Heart left ventricle (tissue), 16 donors: ENCODE results near the gene PTPRK. TPM values are rescaled to one million over a fixed set of nuclear protein-coding genes. Genes with fewer than 3 reads are reported as not detected.

Experiments
- ATAC-seq, 4 donors: fragments of 200-7000 bp; cut with Tn5 transposase; one replicate each; pipeline ENCODE4 v1.9.1; 2020 to 2022; ENCODE audit warnings: moderate library complexity in 4 of 4, mild to moderate bottlenecking in 3 of 4, moderate number of reproducible peaks in 1 of 4
- DNase-seq, 5 donors: peaks; one replicate each; pipeline ENCODE4 v3.0.0-alpha.2; 2020
- H3K27ac ChIP-seq, 12 donors: fragments of 200-600 bp; sonication (generic) in 4 of 12; one replicate each; pipeline versions ENCODE4 v1.5.0 to v1.8.0; 2016 to 2022; ENCODE audit warnings: mild to moderate bottlenecking in 2 of 12
- H3K27me3 ChIP-seq, 9 donors: fragments of 200-600 bp; sonication (generic) in 2 of 9; one replicate each; pipeline versions ENCODE4 v1.5.1 to v1.8.0; 2016 to 2022; ENCODE audit warnings: mild to moderate bottlenecking in 3 of 9
- H3K36me3 ChIP-seq, 9 donors: fragments of 200-600 bp; sonication (generic) in 2 of 9; one replicate each; pipeline versions ENCODE4 v1.5.0 to v1.8.0; 2018 to 2022; ENCODE audit warnings: mild to moderate bottlenecking in 2 of 9
- H3K4me1 ChIP-seq, 12 donors: fragments of 200-600 bp; sonication (generic) in 4 of 12; one replicate each; pipeline versions ENCODE4 v1.5.0 to v1.8.0; 2016 to 2022; ENCODE audit warnings: mild to moderate bottlenecking in 3 of 12
- H3K4me3 ChIP-seq, 12 donors: fragments of 200-600 bp; sonication (generic) in 4 of 12; one replicate each; pipeline versions ENCODE4 v1.5.0 to v1.8.0; 2017 to 2022; ENCODE audit warnings: mild to moderate bottlenecking in 9 of 12, moderate library complexity in 4 of 12
- H3K9me3 ChIP-seq, 12 donors: fragments of 200-600 bp; sonication (generic) in 4 of 12; one replicate each; pipeline versions ENCODE4 v1.5.0 to v1.8.0; 2016 to 2022; ENCODE audit warnings: mild to moderate bottlenecking in 1 of 12
- CTCF ChIP-seq, 12 donors: fragments of 200-600 bp; sonication (generic) in 4 of 12; IDR thresholded peaks; one replicate each; pipeline versions ENCODE4 v1.5.0 to v1.8.0; 2018 to 2022; ENCODE audit warnings: antibody characterized with exemption in 12 of 12, mild to moderate bottlenecking in 5 of 12
- POLR2A ChIP-seq, 2 donors: fragments of 450-650 bp; IDR thresholded peaks; one replicate each; pipeline ENCODE4 v1.6.1; 2017; ENCODE audit warnings: antibody characterized with exemption in 2 of 2, mild to moderate bottlenecking in 2 of 2, moderate library complexity in 2 of 2
- WGBS, 4 donors: extraction: QIAGEN DNeasy Blood & Tissue Kit in 2 of 4; methylation state at CpG; one replicate each; pipeline versions ENCODE4 v1.1.5 to v1.1.7; 2013 to 2018; 5-methylcytosine and 5-hydroxymethylcytosine counted together
- intact Hi-C, 10 donors: fragments of 100-400 bp; cut with DNase I; formaldehyde crosslinking; loops; one replicate each; pipeline versions ENCODE4 v1.11.1 to v1.14.2; 2022
- polyA plus RNA-seq, 2 donors: library from polyadenylated mRNA; stranded (reverse); fragments of 200-250 nt; gene quantifications; one replicate each; pipeline ENCODE4 v1.2.3, GENCODE V29; 2013
- total RNA-seq, 9 donors: library from RNA; depleted of rRNA in 2 of 9; stranded (reverse); fragments of >200 nt in 2 of 9; fragmentation: NEBNext Ultra II Directional in 3 of 9; extraction: Animal tissue kit (Norgen Biotek cat#: 25700) in 3 of 9; gene quantifications; one replicate each; pipeline versions ENCODE4 v1.1.0 to v1.2.4, GENCODE V29; 2016 to 2023
- donor health status: ischemic (EF 13 %, LVEDD 7.1; RV severe dilation, severe dysfunction).
- donor health status: healthy with polysubstance abuse.
- donor health status: DM: no; HTN: yes; CAD: no.
- donor health status: DM: no; HTN: no; CAD: no.
- donor health status: ischemic (EF 25% LVEDD 6.9; RV normal size, moderate dysfunction).
- donor health status: ischemic (EF 25% LVEDD 5.7; RV mildly dilated, moderate dysfunction).
- donor health status: healthy.
- donor health status: DM: yes; HTN: yes; CAD: no.
- donor health status: ischemic (EF 35%, LVEDD 5.7; RV mildly dilated, moderate dysfunction).
- donor health status: nonischemic (EF 11% LVEDD 7.7; RV severe dilation, severe dysfunction).
- donor health status: DM: yes; HTN: yes; CAD: no.
- donor health status: PGD.
- donor health status: ischemic (EF 29% LVEDD 5.4; RV normal size, mild dysfunction).
- donor health status: nonischemic (EF 23%, LVEDD 6.1; RV moderate dilation, normal function).

The PTPRK gene
- total and polyA plus RNA-seq, 11 donors: 5.4 to 50.8 (median 38.5) TPM

- Histone ChIP-seq H3K9me3 (no peaks in the 10 kb centered on the region), H3K4me3 (no peak overlapping the region), H3K4me1 (peaks cover 0 to 59% (median 16%) of the 10 kb centered on the region in 12 donors), H3K27me3 (no peaks in the 10 kb centered on the region), H3K27ac (no peak overlapping the region), H3K36me3 (no peaks in the 10 kb centered on the region)
- DNase-seq: no peak
- ATAC-seq: peak in 1 of 4 donors; percentile 60
- 91 to 93% (median 92%) methylated on average over 15 of the region's 15 CpGs for WGBS, 4 donors
- intact Hi-C loops: no loop called here
- no peak for TF ChIP-seq POLR2A (IDR thresholded peaks at IDR 0.05)
Observed at GRCh38 chr6:128508588-128509296, 11.7 kb downstream of the PTPRK start.

DNA sequence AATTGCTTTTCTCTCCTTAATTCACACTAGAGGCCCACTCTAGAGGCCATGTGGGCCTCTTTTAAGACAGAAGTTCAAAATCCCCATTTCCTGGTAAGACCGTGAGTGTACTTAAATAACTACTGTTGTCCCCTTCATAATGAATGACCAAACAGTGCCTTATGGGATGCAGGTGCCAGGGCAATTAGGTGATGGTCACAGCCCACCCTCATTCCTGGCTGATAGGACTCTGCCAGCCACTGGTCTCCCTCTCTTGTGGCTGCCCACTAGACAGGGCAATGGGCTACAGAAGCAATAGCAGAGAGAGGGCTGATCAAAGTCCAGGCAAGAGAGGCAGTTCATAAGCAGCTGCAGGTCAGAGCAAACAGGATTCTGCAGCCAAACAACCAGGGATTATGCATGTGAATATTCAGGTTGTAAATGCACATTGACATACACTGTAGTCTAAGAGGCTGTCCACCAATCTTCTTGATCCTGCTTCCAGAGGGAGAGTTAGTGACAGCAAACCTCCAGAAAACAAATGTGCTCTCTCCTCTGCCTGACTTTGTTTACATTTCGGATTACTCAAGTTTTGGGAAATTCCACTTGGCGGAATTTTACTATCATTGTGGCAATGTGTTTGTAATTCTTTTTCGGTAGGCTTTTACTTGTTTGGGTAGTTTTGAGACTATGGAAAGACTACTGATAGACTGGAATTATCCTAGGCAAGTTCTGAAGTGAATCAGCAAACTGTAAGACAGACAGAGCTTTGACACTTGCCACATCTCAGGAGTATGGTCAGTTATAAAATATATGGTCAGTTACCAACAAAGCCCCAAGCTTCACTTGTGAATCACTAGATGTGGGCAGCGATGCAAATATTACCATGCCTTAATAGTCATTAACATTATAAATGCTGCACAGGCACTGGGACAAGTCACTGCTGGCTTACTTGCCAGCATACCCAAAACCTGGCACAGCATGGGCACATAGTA, 12.8 kb downstream of the PTPRK start:
- H3K36me3 ChIP-seq: no peaks in the 10 kb centered on the region
- intact Hi-C loops: no loop called here
- H3K27ac ChIP-seq: no peak overlapping the region
- no peak for TF ChIP-seq CTCF (IDR thresholded peaks at IDR 0.05)
- TF ChIP-seq POLR2A (IDR thresholded peaks at IDR 0.05): no peak
- no peaks in the 10 kb centered on the region for H3K27me3 ChIP-seq
- H3K4me3 ChIP-seq: no peak overlapping the region
- ATAC-seq (peak in 1 of 4 donors; percentile 24), DNase-seq (no peak)
- WGBS, 4 donors: 86 to 95% (median 92%) methylated on average over 5 of the region's 5 CpGs
- peaks cover 0 to 51% (median 15%) of the 10 kb centered on the region in 12 donors for H3K4me1 ChIP-seq
- H3K9me3 ChIP-seq: no peaks in the 10 kb centered on the region

DNA sequence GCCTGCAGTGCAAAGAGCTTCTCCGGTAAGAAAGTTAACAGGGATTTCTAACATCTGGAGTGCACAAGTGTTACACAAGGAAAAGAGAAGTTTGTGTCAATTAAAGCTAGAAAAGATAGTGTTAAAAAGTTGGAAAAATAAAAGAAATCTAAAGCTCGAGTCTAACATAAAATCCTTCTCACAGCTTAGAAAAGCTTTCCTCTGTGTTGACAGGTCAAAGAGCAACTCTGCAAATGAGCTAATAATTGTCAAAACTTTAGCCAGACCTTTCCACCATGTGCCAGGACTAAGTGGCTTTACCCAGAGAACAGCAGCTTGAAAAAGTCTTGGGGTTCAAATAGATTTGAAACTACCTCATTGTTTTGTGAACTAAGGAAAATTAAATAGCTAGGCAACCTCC, 14.8 kb downstream of the PTPRK start:
- Histone ChIP-seq H3K36me3 (no peaks in the 10 kb centered on the region), H3K4me3 (no peak overlapping the region), H3K27ac (no peak overlapping the region), H3K4me1 (peaks cover 0 to 44% (median 13%) of the 10 kb centered on the region in 12 donors), H3K27me3 (no peaks in the 10 kb centered on the region), H3K9me3 (no peaks in the 10 kb centered on the region)
- ATAC-seq (no peak), DNase-seq (no peak)
- TF ChIP-seq POLR2A (IDR thresholded peaks at IDR 0.05): no peak
- intact Hi-C loops: no loop called here
- 53 to 61% (median 56%) methylated on average over 2 of the region's 2 CpGs for WGBS, 4 donors

DNA sequence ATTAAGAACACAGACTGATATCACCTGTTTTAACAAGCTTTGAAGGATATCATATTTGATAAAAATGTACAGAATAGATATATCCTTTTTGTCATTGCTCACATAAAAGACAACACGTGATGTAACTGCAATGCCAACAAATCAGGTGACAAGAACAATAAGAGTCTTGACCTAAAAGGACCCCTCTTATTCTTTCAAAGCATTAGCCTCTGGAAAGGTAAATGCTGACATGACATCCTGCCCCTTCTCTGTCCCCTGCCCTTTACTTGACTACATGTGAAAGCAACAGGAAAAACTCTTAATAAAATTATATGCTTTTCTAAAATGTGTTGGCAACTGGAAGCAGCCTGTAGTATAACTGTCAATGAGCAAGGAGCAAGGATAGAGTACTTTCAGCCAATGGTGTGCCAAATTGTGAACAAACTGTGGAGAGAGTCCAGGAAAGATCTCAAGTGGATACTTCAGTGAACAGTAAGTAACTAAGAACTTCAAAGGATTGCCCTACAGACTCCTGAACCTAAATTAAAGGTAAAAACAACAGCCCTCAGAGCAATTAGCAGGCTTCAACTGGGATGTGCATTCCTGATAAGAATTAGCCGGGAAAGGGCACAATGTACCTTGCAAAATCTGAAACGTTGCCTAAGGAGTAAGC, 16.3 kb downstream of the PTPRK start:
- ATAC-seq (peak in 3 of 4 donors; percentile 45 to 77 (median 74)), DNase-seq (no peak)
- intact Hi-C loops: no loop called here
- peaks cover 0 to 44% (median 16%) of the 10 kb centered on the region in 12 donors for H3K4me1 ChIP-seq
- 29 to 50% (median 33%) methylated on average over 3 of the region's 3 CpGs for WGBS, 4 donors
- no peak overlapping the region for H3K27ac ChIP-seq
- no peaks in the 10 kb centered on the region for H3K9me3 ChIP-seq
- H3K4me3 ChIP-seq: no peak overlapping the region
- TF ChIP-seq POLR2A (IDR thresholded peaks at IDR 0.05) (no peak), CTCF (IDR thresholded peaks at IDR 0.05) (no peak)
- H3K27me3 ChIP-seq: no peaks in the 10 kb centered on the region
- no peaks in the 10 kb centered on the region for H3K36me3 ChIP-seq
